Smooth muscle cell (in vitro differentiated cells): ENCODE results near the gene ARHGDIG. TPM values are rescaled to one million over a fixed set of nuclear protein-coding genes. Genes with fewer than 3 reads are reported as not detected.

ENCODE experiments used
- DNase-seq: peaks from one replicate; lab custom pipeline; 2025; ENCODE audit not compliant: unreplicated experiment; lab: John Stamatoyannopoulos, UW
- H2AFZ ChIP-seq: fragments of 200-600 bp; sonication (generic); 2 replicates; pipeline ENCODE4 v1.6.0; 2016; ENCODE audit warnings: antibody characterized with exemption, low read depth, mild to moderate bottlenecking
- H3F3A ChIP-seq: fragments of 200-600 bp; sonication (generic); 2 replicates; pipeline ENCODE4 v1.6.0; 2017; ENCODE audit warnings: antibody characterized with exemption, low read depth
- H3K27ac ChIP-seq: fragments of 200-600 bp; sonication (generic); 2 replicates; pipeline ENCODE4 v1.5.1; 2016; ENCODE audit warnings: low read depth, mild to moderate bottlenecking
- H3K27me3 ChIP-seq: fragments of 200-600 bp; sonication (generic); 2 replicates; pipeline ENCODE4 v1.6.1; 2016; ENCODE audit warnings: low read depth, mild to moderate bottlenecking
- H3K36me3 ChIP-seq: fragments of 200-600 bp; sonication (generic); 2 replicates; pipeline ENCODE4 v1.5.1; 2016; ENCODE audit warnings: low read depth
- H3K4me1 ChIP-seq: fragments of 200-600 bp; sonication (generic); 2 replicates; pipeline ENCODE4 v1.5.1; 2016; ENCODE audit warnings: low read depth
- H3K4me2 ChIP-seq: fragments of 200-600 bp; sonication (generic); 2 replicates; pipeline ENCODE4 v1.6.0; 2016; ENCODE audit warnings: mild to moderate bottlenecking
- H3K4me3 ChIP-seq: fragments of 200-600 bp; sonication (generic); 2 replicates; pipeline ENCODE4 v1.5.1; 2016; ENCODE audit warnings: mild to moderate bottlenecking
- H3K79me2 ChIP-seq: fragments of 200-600 bp; sonication (generic); 2 replicates; pipeline ENCODE4 v1.6.0; 2016; ENCODE audit warnings: low read depth, mild to moderate bottlenecking
- H3K9ac ChIP-seq: fragments of 200-600 bp; sonication (generic); 2 replicates; pipeline ENCODE4 v1.6.0; 2016; ENCODE audit warnings: low read depth
- H3K9me3 ChIP-seq: fragments of 200-600 bp; sonication (generic); replicated peaks from 2 replicates; pipeline ENCODE4 v1.5.1; 2016; ENCODE audit warnings: low read depth
- H4K20me1 ChIP-seq: fragments of 200-600 bp; sonication (generic); 2 replicates; pipeline ENCODE4 v1.6.0; 2016; ENCODE audit warnings: low read depth
- WGBS: methylation state at CpG from one replicate; pipeline ENCODE4 v1.1.7; 2016; ENCODE audit warnings: low lambda C conversion rate; 5-methylcytosine and 5-hydroxymethylcytosine counted together
- polyA plus RNA-seq: library from polyadenylated mRNA; unstranded; fragments of >200 nt; fragmentation: Nextera tagmentation; extraction: Ambion mirVana; gene quantifications from 2 replicates; pipeline ENCODE4 v1.2.1, GENCODE V29; 2016
- total RNA-seq: library from RNA; depleted of rRNA; stranded (reverse); fragments of >200 nt; gene quantifications from 2 replicates; pipeline ENCODE4 v1.2.3, GENCODE V29; 2014
- TF ChIP-seq, protein P1 (sequence below): fragments of 200-600 bp; sonication (generic); IDR thresholded peaks from 2 replicates; pipeline ENCODE4 v1.5.1; 2017; ENCODE audit warnings: borderline replicate concordance, mild to moderate bottlenecking, antibody characterized with exemption; ENCODE audit not compliant: insufficient read depth, poor library complexity, severe bottlenecking

Gene ARHGDIG
- total and polyA plus RNA-seq, 2 experiments from 2014 or later = 0.58 to 2.9 TPM

DNA sequence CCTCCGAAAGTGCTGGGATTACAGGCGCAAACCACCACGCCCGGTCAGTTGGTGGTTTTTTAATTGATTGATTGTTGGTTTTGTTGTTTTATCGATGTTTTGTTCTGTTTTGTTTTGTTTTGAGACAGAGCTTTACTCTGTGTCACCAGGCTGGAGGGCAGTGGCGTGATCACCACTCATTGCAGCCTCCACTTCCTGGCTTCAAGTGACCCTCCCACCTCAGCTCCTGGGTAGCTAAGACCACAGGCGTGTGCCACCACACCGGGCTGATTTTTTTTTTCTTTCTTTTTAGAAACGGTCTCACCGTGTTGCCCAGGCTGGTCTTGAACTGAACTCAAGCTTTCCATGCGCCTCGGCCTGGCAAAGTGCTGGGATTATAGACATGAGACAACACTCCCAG is 33.4 kb upstream of the ARHGDIG start:
- Histone ChIP-seq H3K4me1 (no peaks in the 10 kb centered on the region), H4K20me1 (peaks cover 38% of the 10 kb centered on the region), H3K27ac (no peak overlapping the region), H3K9me3 (no peaks in the 10 kb centered on the region), H3K79me2 (peaks cover 9% of the 10 kb centered on the region), H2AFZ (no peak overlapping the region), H3F3A (no peaks in the 10 kb centered on the region), H3K9ac (no peak overlapping the region), H3K4me2 (no peak overlapping the region), H3K36me3 (no peaks in the 10 kb centered on the region), H3K4me3 (no peak overlapping the region), H3K27me3 (no peaks in the 10 kb centered on the region)
- TF ChIP-seq, protein P1, sequence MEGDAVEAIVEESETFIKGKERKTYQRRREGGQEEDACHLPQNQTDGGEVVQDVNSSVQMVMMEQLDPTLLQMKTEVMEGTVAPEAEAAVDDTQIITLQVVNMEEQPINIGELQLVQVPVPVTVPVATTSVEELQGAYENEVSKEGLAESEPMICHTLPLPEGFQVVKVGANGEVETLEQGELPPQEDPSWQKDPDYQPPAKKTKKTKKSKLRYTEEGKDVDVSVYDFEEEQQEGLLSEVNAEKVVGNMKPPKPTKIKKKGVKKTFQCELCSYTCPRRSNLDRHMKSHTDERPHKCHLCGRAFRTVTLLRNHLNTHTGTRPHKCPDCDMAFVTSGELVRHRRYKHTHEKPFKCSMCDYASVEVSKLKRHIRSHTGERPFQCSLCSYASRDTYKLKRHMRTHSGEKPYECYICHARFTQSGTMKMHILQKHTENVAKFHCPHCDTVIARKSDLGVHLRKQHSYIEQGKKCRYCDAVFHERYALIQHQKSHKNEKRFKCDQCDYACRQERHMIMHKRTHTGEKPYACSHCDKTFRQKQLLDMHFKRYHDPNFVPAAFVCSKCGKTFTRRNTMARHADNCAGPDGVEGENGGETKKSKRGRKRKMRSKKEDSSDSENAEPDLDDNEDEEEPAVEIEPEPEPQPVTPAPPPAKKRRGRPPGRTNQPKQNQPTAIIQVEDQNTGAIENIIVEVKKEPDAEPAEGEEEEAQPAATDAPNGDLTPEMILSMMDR = no peak
- DNase-seq = no peak
- WGBS = 97% methylated on average over 12 of the region's 12 CpGs

DNA sequence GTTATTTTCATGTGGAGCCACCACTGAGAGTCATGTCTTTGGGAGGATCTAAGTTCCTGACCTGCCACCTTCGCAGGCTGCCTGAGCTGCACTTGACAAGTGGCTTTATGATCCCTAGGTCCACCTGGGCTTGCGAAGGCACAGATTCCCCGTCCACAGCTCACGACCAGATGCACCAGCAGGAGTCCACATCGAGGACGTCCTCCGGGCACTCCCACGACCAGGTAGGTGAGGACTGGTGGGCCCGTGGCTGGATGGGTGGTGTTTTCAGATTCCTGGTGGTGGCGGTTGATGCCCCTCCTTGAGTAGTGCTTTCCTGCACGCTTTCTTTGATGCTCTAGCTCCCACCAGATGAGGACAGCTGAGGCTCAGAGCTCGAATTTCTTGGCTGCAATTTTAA is 31.0 kb upstream of the ARHGDIG start:
- no peak overlapping the region for H2AFZ ChIP-seq

DNA sequence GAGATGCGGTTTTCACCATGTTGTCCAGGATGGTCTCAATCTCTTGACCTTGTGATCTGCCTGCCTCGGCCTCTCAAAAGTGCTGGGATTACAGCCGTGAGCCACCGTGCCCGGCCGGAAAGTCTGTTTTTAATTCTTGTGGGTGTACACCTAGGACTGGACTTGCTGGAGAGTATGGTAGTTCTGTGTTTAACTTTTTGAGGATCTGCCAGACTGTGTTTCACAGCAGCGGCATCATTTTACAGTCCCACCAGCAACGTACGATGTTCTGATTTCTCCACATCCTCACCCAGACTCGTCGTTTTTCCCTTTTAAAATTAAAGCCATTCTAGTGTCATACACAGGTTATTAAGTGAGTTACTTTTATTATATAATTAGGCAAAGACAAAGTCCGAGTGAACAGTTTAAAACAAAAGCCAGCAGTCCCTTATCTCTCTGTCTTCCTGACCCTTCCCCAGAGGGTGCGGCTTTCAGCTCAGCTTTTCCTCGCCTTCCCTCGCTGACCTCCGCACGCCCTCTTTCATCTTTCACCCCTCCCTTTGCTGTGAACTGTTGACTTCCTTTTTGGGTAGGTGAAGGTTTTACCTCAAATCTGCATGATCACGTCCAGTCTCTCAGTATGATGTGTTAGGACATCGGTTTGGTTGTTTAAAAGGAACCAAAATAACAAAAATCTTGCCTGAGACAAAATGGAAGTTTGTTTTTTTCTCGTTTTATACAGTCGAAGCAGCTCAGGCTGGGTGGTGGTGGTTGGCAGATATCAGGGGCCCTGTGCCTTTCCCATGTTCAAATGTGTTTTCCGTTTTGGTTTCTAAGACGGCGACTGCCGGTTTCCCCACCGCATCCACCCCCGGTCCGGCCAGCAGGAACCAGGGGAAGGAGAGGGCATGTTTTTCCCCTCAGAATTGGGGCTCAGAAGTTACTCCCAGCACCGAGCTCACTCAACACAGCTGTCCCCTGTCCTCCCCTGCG is 27.7 kb upstream of the ARHGDIG start:
- no peak overlapping the region for H2AFZ ChIP-seq
- no peak overlapping the region for H3K4me3 ChIP-seq
- peaks cover 9% of the 10 kb centered on the region for H4K20me1 ChIP-seq
- no peaks in the 10 kb centered on the region for H3K9me3 ChIP-seq
- no peaks in the 10 kb centered on the region for H3K79me2 ChIP-seq
- H3K27ac ChIP-seq = no peak overlapping the region
- no peaks in the 10 kb centered on the region for H3F3A ChIP-seq
- no peak overlapping the region for H3K4me2 ChIP-seq
- TF ChIP-seq, protein P1 = no peak
- no peaks in the 10 kb centered on the region for H3K4me1 ChIP-seq
- no peaks in the 10 kb centered on the region for H3K27me3 ChIP-seq
- WGBS = 92% methylated on average over 30 of the region's 30 CpGs
- no peak overlapping the region for H3K9ac ChIP-seq
- DNase-seq = no peak
- no peaks in the 10 kb centered on the region for H3K36me3 ChIP-seq

More for the DNA sequence above, 31.0 kb upstream of the ARHGDIG start:
- H3K4me3 ChIP-seq = no peak overlapping the region
- no peak overlapping the region for H3K27ac ChIP-seq
- H4K20me1 ChIP-seq = peaks cover 20% of the 10 kb centered on the region
- H3K79me2 ChIP-seq = peaks cover 6% of the 10 kb centered on the region
- H3K9me3 ChIP-seq = no peaks in the 10 kb centered on the region
- H3K4me2 ChIP-seq = no peak overlapping the region
- no peak for DNase-seq
- no peak overlapping the region for H3K9ac ChIP-seq
- TF ChIP-seq, protein P1 = no peak
- WGBS = 92% methylated on average over 12 of the region's 12 CpGs
- no peaks in the 10 kb centered on the region for H3K27me3 ChIP-seq
- no peaks in the 10 kb centered on the region for H3K36me3 ChIP-seq
- no peaks in the 10 kb centered on the region for H3F3A ChIP-seq
- H3K4me1 ChIP-seq = no peaks in the 10 kb centered on the region
